ENCODE data around the gene CFDP1. TPM values are rescaled to one million over a fixed set of nuclear protein-coding genes. Genes with fewer than 3 reads are reported as not detected.

Gene CFDP1
- total RNA-seq, 1 experiment from 2014 or later: 97.6 TPM

DNA sequence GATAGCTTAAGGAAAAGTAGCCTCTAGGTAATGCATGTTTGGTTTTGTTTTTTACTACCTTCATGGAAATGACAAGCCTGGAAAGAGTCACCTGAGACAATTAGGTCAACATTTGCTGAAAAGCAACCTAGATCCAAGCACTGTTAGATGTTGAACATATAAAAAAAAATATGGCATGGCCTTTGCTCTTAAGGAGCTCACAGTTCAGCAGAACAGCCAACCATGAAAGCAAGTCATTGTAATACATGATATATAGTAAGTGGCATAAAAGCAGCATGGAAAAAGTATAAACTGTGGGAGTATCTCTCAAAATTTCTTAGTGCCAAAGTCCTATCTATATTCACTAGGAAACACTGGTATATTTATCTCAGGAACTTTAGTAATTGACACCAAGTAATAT lies 31.6 kb downstream of the CFDP1 start:
- no peak overlapping the region for H3K4me3 ChIP-seq (ENCODE audit: low read depth, low read length, poor library complexity, severe bottlenecking)
- no peaks in the 10 kb centered on the region for H3K36me3 ChIP-seq (ENCODE audit: insufficient read depth, low read length, poor library complexity, severe bottlenecking)
- ChIA-PET POLR2A (ENCODE audit: low non-redundant PET) (no interaction called here), CTCF (interaction anchor here (0.6 to 1.7 kb wide), 3 partner anchors 30 to 203 kb away, joined by 6 to 7 read pairs (median 6); no protein-coding TSS in a partner anchor)
- no peaks in the 10 kb centered on the region for H3K9me3 ChIP-seq (ENCODE audit: low read depth, low read length, poor library complexity, severe bottlenecking)
- intact Hi-C loops (cut with micrococcal nuclease; ENCODE audit: unreplicated experiment): loop anchor here (5.0 to 10.0 kb wide), 2 partner anchors 169 to 363 kb away; no protein-coding TSS in a partner anchor
- H3K27me3 ChIP-seq (replicated peaks; ENCODE audit: insufficient read depth, low read depth, low read length, poor library complexity): no peaks in the 10 kb centered on the region
- DNase-seq (ENCODE audit: low spot score): no peak
- no peak overlapping the region for H3K27ac ChIP-seq (ENCODE audit: low read depth, low read length, poor library complexity, severe bottlenecking)
- BruUV-seq (replicated peaks): no TSS peak
- H3K4me1 ChIP-seq (ENCODE audit: insufficient read depth, low read length, poor library complexity, severe bottlenecking): peaks cover 9% of the 10 kb centered on the region
- TF ChIP-seq, protein P1, sequence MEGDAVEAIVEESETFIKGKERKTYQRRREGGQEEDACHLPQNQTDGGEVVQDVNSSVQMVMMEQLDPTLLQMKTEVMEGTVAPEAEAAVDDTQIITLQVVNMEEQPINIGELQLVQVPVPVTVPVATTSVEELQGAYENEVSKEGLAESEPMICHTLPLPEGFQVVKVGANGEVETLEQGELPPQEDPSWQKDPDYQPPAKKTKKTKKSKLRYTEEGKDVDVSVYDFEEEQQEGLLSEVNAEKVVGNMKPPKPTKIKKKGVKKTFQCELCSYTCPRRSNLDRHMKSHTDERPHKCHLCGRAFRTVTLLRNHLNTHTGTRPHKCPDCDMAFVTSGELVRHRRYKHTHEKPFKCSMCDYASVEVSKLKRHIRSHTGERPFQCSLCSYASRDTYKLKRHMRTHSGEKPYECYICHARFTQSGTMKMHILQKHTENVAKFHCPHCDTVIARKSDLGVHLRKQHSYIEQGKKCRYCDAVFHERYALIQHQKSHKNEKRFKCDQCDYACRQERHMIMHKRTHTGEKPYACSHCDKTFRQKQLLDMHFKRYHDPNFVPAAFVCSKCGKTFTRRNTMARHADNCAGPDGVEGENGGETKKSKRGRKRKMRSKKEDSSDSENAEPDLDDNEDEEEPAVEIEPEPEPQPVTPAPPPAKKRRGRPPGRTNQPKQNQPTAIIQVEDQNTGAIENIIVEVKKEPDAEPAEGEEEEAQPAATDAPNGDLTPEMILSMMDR (conservative IDR thresholded peaks at IDR 0.05; ENCODE audit: low read depth, low read length): no peak
- TF ChIP-seq EZH2 (IDR thresholded peaks at IDR 0.05; ENCODE audit: borderline replicate concordance, low read depth, low read length, poor library complexity, severe bottlenecking): no peak

DNA sequence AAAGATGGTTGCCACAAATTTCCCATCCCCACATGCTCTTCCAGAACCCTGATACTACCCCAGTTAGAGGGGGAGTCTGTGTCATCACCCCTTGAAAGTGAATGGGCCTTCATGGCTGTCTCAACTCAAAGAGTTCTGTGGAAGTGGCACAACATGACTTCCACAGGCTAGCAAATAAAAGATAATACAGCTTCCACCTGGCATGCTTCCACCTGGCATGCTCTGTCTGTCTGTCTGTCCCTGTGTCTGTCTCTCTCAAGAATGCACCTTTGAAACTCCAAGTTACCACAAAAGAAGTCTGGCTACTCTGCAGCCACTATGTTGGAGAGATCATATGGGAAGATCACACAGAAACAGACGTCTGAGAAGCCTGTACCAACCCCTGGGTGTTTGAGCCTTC lies 35.0 kb downstream of the CFDP1 start:
- CTCF ChIA-PET: no interaction called here
- no peaks in the 10 kb centered on the region for H3K9me3 ChIP-seq (ENCODE audit: low read depth, low read length, poor library complexity, severe bottlenecking)
- H3K4me1 ChIP-seq (ENCODE audit: insufficient read depth, low read length, poor library complexity, severe bottlenecking): peaks cover 9% of the 10 kb centered on the region
- H3K4me3 ChIP-seq (ENCODE audit: low read depth, low read length, poor library complexity, severe bottlenecking): no peak overlapping the region
- TF ChIP-seq EZH2 (IDR thresholded peaks at IDR 0.05; ENCODE audit: borderline replicate concordance, low read depth, low read length, poor library complexity, severe bottlenecking): no peak
- TF ChIP-seq, protein P1 (conservative IDR thresholded peaks at IDR 0.05; ENCODE audit: low read depth, low read length): no peak
- H3K36me3 ChIP-seq (ENCODE audit: insufficient read depth, low read length, poor library complexity, severe bottlenecking): peaks cover 14% of the 10 kb centered on the region
- POLR2A ChIA-PET (ENCODE audit: low non-redundant PET): no interaction called here
- no peak overlapping the region for H3K27ac ChIP-seq (ENCODE audit: low read depth, low read length, poor library complexity, severe bottlenecking)
- no TSS peak for BruUV-seq (replicated peaks)
- intact Hi-C loops (cut with micrococcal nuclease; ENCODE audit: unreplicated experiment): no loop called here
- H3K27me3 ChIP-seq (replicated peaks; ENCODE audit: insufficient read depth, low read depth, low read length, poor library complexity): no peaks in the 10 kb centered on the region
- DNase-seq (ENCODE audit: low spot score): no peak

DNA sequence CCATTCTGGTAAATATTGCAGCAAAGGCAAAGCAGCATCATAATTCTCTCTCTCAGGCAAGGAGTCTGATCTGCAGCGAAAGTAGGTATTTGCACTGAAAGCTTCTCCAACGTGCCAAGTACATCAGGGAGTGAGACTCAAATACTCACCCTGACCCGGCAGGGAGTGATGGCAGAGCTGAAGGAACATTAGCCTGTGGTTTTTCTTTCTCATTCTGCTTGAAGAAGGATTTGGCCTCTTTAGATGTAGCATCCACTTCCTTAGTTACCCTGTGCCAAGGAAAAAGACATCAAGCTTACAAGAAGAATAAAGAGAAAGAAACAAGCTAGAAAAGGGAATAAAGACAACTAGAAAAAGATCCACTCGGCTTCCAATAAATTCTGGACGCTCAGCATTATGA lies 38.4 kb downstream of the CFDP1 start:
- H3K4me3 ChIP-seq (ENCODE audit: low read depth, low read length, poor library complexity, severe bottlenecking): no peak overlapping the region
- TF ChIP-seq, protein P1 (conservative IDR thresholded peaks at IDR 0.05; ENCODE audit: low read depth, low read length): no peak
- TF ChIP-seq EZH2 (IDR thresholded peaks at IDR 0.05; ENCODE audit: borderline replicate concordance, low read depth, low read length, poor library complexity, severe bottlenecking): no peak
- POLR2A ChIA-PET (ENCODE audit: low non-redundant PET): interaction anchor here (0.6 kb wide), 1 partner anchor 160 kb away, joined by 6 read pairs; no protein-coding TSS in a partner anchor
- CTCF ChIA-PET: no interaction called here
- no peaks in the 10 kb centered on the region for H3K9me3 ChIP-seq (ENCODE audit: low read depth, low read length, poor library complexity, severe bottlenecking)
- intact Hi-C loops (cut with micrococcal nuclease; ENCODE audit: unreplicated experiment): no loop called here
- H3K4me1 ChIP-seq (ENCODE audit: insufficient read depth, low read length, poor library complexity, severe bottlenecking): no peaks in the 10 kb centered on the region
- no peak for DNase-seq (ENCODE audit: low spot score)
- no TSS peak for BruUV-seq (replicated peaks)
- no peak overlapping the region for H3K27ac ChIP-seq (ENCODE audit: low read depth, low read length, poor library complexity, severe bottlenecking)
- H3K36me3 ChIP-seq (ENCODE audit: insufficient read depth, low read length, poor library complexity, severe bottlenecking): peaks cover 28% of the 10 kb centered on the region
- H3K27me3 ChIP-seq (replicated peaks; ENCODE audit: insufficient read depth, low read depth, low read length, poor library complexity): no peaks in the 10 kb centered on the region
